ENCODE results near the gene CREB3L2. TPM values are rescaled to one million over a fixed set of nuclear protein-coding genes. Genes with fewer than 3 reads are reported as not detected.

The CREB3L2 gene
- total RNA-seq, 2 donors from 2014 or later: 45.8 to 46.0 TPM

DNA sequence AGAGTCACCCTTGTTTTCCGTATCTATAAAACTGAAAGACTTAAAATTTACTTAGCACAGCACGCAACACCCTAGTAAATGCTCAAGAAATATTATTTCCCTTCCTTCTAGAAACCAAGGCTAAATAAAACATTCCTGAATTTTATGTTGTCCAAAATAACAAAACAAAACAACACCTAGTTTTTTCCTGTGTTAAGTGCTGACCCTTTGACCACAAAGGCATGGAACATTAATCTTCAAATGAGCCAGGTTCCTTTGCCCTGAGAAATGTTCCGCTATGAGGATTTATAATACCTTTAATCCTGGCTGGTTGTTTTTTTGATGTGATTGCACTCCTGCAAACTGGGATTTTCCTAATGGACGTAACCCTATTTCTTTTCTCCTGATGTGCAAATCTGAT, 126.1 kb downstream of the CREB3L2 start:
- Histone ChIP-seq H3K4me3 (no peak overlapping the region), H3K36me3 (no peaks in the 10 kb centered on the region), H3K27me3 (no peaks in the 10 kb centered on the region), H3K4me1 (no peaks in the 10 kb centered on the region), H3K27ac (no peak overlapping the region), H3K9me3 (no peaks in the 10 kb centered on the region), H3K9ac (ENCODE audit: low read depth in 2 of 2, low read length in 2 of 2) (no peak overlapping the region)
- intact Hi-C loops (cut with DNase I): no loop called here
- TF ChIP-seq, protein P1, sequence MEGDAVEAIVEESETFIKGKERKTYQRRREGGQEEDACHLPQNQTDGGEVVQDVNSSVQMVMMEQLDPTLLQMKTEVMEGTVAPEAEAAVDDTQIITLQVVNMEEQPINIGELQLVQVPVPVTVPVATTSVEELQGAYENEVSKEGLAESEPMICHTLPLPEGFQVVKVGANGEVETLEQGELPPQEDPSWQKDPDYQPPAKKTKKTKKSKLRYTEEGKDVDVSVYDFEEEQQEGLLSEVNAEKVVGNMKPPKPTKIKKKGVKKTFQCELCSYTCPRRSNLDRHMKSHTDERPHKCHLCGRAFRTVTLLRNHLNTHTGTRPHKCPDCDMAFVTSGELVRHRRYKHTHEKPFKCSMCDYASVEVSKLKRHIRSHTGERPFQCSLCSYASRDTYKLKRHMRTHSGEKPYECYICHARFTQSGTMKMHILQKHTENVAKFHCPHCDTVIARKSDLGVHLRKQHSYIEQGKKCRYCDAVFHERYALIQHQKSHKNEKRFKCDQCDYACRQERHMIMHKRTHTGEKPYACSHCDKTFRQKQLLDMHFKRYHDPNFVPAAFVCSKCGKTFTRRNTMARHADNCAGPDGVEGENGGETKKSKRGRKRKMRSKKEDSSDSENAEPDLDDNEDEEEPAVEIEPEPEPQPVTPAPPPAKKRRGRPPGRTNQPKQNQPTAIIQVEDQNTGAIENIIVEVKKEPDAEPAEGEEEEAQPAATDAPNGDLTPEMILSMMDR (IDR thresholded peaks at IDR 0.05): no peak
- DNase-seq: no peak

DNA sequence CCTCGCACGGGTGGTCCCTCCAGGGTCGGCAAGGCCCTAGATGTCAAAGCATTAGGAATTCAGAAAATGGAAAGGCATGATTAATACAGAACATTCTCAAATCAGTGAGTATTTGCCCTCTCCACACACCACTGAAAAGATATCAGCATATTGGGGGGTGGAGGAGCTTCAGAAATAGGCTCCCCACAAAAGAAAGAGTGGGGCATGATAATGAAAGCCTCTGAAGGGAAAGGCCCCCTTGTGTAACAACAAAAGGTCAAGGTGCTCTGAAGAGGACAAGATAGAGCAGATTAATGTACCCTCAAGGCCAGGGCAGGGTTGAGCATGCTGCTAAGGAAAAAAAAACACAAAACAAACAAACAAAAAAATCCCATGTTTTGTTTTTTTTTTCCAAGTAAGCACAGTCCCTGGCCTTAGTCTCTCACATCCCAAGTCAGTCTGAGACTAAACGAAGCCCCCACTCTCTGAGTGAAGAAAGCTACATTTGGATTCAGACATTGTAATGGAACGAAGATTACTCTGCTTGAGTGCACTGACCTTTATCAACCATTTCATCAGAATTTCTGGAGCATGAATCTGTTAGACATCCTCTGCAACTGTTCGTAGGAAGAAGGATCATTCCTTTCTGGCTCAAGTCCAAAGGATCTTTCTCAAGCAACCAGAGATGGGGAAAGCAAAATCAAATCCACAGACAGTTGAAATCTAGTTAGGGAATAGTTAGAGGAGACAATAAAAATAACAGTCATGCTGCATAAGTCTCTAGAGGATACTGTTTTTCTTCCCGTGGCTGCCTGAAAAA, 127.7 kb downstream of the CREB3L2 start:
- Histone ChIP-seq H3K9ac (ENCODE audit: low read depth in 2 of 2, low read length in 2 of 2) (no peak overlapping the region), H3K9me3 (no peaks in the 10 kb centered on the region), H3K4me3 (no peak overlapping the region), H3K27ac (no peak overlapping the region), H3K4me1 (no peaks in the 10 kb centered on the region), H3K36me3 (no peaks in the 10 kb centered on the region), H3K27me3 (no peaks in the 10 kb centered on the region)
- intact Hi-C loops (cut with DNase I): no loop called here
- DNase-seq: no peak
- TF ChIP-seq, protein P1 (IDR thresholded peaks at IDR 0.05): no peak

DNA sequence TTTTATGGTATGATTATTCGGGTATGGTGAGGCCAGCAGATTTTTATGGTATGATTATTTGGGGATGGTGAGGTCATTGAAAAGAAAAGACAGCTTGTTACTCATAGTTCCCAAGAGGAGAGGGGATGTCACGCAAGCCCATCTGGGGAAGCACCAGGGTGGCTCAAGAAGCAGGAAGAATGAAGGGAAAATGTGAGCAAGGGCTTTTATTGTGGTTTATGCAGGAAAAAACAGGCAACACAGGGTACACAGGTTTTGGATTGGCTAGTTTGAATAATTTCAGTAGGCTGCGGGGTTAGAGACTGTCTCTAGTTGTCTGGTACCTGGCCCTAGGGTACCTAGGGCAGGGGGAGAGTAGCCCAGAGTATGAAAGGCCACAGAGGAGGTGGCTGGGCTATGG, 128.4 kb downstream of the CREB3L2 start:
- no peak for DNase-seq
- H3K36me3 ChIP-seq: no peaks in the 10 kb centered on the region
- no peaks in the 10 kb centered on the region for H3K9me3 ChIP-seq
- H3K27me3 ChIP-seq: no peaks in the 10 kb centered on the region
- no peak overlapping the region for H3K9ac ChIP-seq (ENCODE audit: low read depth in 2 of 2, low read length in 2 of 2)
- H3K27ac ChIP-seq: no peak overlapping the region
- TF ChIP-seq, protein P1 (IDR thresholded peaks at IDR 0.05): no peak
- intact Hi-C loops (cut with DNase I): no loop called here
- H3K4me3 ChIP-seq: no peak overlapping the region
- no peaks in the 10 kb centered on the region for H3K4me1 ChIP-seq

DNA sequence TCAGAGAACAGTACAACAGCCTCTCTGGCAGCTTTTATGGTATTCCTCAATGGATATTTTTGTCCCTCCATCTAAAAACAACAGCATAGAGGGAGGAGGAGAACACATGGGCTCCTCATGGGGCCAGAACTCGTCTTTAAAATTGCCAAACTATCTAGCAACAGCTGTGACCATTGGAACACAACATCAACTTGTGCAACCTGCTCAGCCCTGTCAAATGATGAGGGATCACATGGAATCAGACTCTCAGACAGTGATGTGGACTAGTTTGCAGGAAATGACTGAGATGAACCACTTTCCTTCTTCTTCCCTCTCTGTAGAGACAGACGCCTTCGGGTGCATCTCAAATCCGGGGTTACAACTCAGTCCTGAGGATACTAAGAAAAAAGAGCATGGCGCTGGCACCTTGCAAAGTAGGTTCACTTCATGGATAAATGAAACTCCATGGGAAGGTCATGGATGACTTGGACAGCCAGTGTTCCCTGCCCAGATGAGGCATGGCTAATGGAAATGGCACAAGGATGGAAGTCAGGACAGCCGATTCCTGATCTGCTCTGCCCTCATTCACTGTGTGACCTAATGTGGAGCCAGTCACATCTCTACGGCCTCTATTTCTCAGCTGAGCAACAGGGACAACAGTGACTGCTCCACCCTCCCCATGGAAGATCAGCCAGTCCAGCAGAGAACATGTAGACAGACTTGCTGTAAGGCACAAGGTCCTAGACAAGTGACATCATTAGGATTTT, 130.5 kb downstream of the CREB3L2 start:
- Histone ChIP-seq H3K4me1 (no peaks in the 10 kb centered on the region), H3K9me3 (no peaks in the 10 kb centered on the region), H3K36me3 (no peaks in the 10 kb centered on the region), H3K4me3 (no peak overlapping the region), H3K9ac (ENCODE audit: low read depth in 2 of 2, low read length in 2 of 2) (no peak overlapping the region), H3K27ac (no peak overlapping the region), H3K27me3 (no peaks in the 10 kb centered on the region)
- DNase-seq: no peak
- intact Hi-C loops (cut with DNase I): no loop called here
- TF ChIP-seq, protein P1 (IDR thresholded peaks at IDR 0.05): no peak

DNA sequence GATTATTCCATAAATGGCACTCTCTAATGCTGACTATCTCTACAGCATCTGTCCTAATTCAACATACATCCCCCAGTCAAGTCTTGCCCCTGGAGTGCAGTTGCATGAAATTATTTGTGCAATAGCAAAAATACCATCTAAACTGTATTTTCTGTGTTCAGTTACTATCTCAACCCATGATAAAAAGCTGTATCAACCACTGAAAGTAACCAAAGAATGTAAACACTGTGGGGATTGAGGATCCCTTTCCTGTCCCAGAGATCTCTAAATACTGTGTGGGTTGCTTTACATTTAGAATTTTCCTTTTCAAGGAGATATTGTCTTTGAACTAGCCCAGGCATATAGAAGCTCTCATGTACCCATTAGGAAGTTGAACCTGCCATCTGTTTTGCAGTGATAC, 131.2 kb downstream of the CREB3L2 start:
- TF ChIP-seq, protein P1 (IDR thresholded peaks at IDR 0.05): no peak
- no peak overlapping the region for H3K27ac ChIP-seq

More for the DNA sequence above, 131.2 kb downstream of the CREB3L2 start:
- Histone ChIP-seq H3K4me1 (no peaks in the 10 kb centered on the region), H3K4me3 (no peak overlapping the region), H3K9ac (ENCODE audit: low read depth in 2 of 2, low read length in 2 of 2) (no peak overlapping the region), H3K9me3 (no peaks in the 10 kb centered on the region), H3K27me3 (no peaks in the 10 kb centered on the region), H3K36me3 (no peaks in the 10 kb centered on the region)
- intact Hi-C loops (cut with DNase I): no loop called here
- DNase-seq: no peak

All from colonic mucosa (tissue), 4 donors.